ENCODE results near the gene KLHL7.

DNA sequence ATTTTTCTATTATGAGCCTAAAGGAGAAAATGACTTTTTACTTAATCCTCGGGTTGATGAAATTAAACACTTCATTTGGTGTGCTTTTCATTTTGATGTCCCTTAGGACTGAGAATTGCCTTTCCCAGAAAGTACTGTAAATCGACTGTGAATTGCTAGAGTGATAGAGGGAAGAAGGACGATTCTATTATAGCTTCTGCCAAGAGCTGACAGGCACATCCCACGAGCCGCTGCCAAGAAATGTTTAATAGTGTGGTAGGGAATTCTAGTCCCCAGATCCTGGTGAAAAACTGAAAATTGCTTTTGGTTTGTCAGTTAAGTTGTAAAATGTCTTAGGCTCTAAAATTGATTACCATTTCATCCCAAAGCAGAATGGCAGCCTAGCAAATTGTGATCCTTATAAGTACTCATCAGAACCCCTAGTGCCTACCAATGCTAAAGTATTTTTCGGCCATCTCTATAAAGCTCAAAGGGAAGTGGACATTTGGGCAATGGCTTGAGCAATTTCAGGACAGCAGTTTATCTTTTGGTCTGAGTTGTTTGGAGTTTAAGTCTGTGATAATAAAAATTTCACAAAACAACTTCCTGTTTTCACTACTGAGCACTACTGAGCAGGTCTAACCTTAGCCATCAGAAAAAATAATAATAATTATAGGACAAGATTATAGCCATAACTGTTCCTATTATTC lies 47.0 kb upstream of the KLHL7 start:
- TF ChIP-seq, protein P1, sequence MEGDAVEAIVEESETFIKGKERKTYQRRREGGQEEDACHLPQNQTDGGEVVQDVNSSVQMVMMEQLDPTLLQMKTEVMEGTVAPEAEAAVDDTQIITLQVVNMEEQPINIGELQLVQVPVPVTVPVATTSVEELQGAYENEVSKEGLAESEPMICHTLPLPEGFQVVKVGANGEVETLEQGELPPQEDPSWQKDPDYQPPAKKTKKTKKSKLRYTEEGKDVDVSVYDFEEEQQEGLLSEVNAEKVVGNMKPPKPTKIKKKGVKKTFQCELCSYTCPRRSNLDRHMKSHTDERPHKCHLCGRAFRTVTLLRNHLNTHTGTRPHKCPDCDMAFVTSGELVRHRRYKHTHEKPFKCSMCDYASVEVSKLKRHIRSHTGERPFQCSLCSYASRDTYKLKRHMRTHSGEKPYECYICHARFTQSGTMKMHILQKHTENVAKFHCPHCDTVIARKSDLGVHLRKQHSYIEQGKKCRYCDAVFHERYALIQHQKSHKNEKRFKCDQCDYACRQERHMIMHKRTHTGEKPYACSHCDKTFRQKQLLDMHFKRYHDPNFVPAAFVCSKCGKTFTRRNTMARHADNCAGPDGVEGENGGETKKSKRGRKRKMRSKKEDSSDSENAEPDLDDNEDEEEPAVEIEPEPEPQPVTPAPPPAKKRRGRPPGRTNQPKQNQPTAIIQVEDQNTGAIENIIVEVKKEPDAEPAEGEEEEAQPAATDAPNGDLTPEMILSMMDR (IDR thresholded peaks at IDR 0.05), result no peak
- no peak for TF ChIP-seq POLR2A (IDR thresholded peaks at IDR 0.05)
- TF ChIP-seq EP300 (IDR thresholded peaks at IDR 0.05), result no peak
